H1 (cell line): ENCODE results near the gene DRC7. TPM values are rescaled to one million over a fixed set of nuclear protein-coding genes. Genes with fewer than 3 reads are reported as not detected.

Source experiments
- CBX5 ChIP-seq: fragments of 300-800, 300-1000 bp; sonication (generic); IDR thresholded peaks from 2 replicates; pipeline ENCODE4 v1.7.1; 2016; ENCODE audit warnings: antibody characterized with exemption, low read length, low read depth
- CREB1 ChIP-seq: IDR thresholded peaks from 2 replicates; pipeline ENCODE4 v1.6.1; 2012; ENCODE audit warnings: inconsistent platforms
- JUND ChIP-seq: IDR thresholded peaks from 2 replicates; pipeline ENCODE4 v1.6.1; 2011; ENCODE audit warnings: mild to moderate bottlenecking, improper control_type of control experiment, low read length
- RNF2 ChIP-seq: fragments of 200-900, 300-1000 bp; sonication (generic); IDR thresholded peaks from 2 replicates; pipeline ENCODE4 v1.7.1; 2016; ENCODE audit warnings: borderline replicate concordance, low read depth, mild to moderate bottlenecking, antibody characterized with exemption, low read length; ENCODE audit not compliant: poor library complexity, severe bottlenecking; ENCODE audit errors: missing control alignments
- SIN3A ChIP-seq, 2 experiments: IDR thresholded peaks in 1 of 2; conservative IDR thresholded peaks in 1 of 2; 2 replicates each; pipeline ENCODE4 v1.6.1; 2011 to 2012; ENCODE audit warnings: low read length in 2 of 2, improper control_type of control experiment in 1 of 2, low read depth in 1 of 2, mild to moderate bottlenecking in 1 of 2
- TEAD4 ChIP-seq: IDR thresholded peaks from 2 replicates; pipeline ENCODE4 v1.6.1; 2012; ENCODE audit warnings: low read depth, low read length, inconsistent platforms, mixed read lengths
- polyA plus RNA-seq, 7 experiments: library from polyadenylated mRNA; depleted of rRNA in 3 of 7; stranded (reverse) in 5 of 7; unstranded in 2 of 7; fragments of >200 nt in 5 of 7; fragments of 200-250 nt in 2 of 7; gene quantifications; 1 replicate in 5 of 7; 2 replicates in 1 of 7; 4 replicates in 1 of 7; pipeline versions ENCODE4 v1.2.1 to v1.2.3, GENCODE V29; 2011 to 2013; ENCODE audit warnings: missing spikeins in 2 of 7, mixed read lengths in 2 of 7
- total RNA-seq: library from RNA; stranded (reverse); fragmentation: NEBNext Ultra II Directional; extraction: Animal tissue kit (Norgen Biotek cat#: 25700); gene quantifications from 2 replicates; pipeline ENCODE4 v1.2.1, GENCODE V29; 2021
- TF ChIP-seq, protein P1 (sequence below): fragments of 300-600 bp; sonication (generic); IDR thresholded peaks from 2 replicates; pipeline ENCODE4 v1.7.1; 2012; ENCODE audit warnings: low read length, moderate library complexity, mild to moderate bottlenecking, inconsistent platforms; ENCODE audit not compliant: insufficient replicate concordance

The DRC7 gene
- total and polyA plus RNA-seq, 2 of the 8 experiments (the other 6 are each of a cell fraction or from before 2014, with no cell fraction given), result 0.14 TPM; not detected in 1

DNA sequence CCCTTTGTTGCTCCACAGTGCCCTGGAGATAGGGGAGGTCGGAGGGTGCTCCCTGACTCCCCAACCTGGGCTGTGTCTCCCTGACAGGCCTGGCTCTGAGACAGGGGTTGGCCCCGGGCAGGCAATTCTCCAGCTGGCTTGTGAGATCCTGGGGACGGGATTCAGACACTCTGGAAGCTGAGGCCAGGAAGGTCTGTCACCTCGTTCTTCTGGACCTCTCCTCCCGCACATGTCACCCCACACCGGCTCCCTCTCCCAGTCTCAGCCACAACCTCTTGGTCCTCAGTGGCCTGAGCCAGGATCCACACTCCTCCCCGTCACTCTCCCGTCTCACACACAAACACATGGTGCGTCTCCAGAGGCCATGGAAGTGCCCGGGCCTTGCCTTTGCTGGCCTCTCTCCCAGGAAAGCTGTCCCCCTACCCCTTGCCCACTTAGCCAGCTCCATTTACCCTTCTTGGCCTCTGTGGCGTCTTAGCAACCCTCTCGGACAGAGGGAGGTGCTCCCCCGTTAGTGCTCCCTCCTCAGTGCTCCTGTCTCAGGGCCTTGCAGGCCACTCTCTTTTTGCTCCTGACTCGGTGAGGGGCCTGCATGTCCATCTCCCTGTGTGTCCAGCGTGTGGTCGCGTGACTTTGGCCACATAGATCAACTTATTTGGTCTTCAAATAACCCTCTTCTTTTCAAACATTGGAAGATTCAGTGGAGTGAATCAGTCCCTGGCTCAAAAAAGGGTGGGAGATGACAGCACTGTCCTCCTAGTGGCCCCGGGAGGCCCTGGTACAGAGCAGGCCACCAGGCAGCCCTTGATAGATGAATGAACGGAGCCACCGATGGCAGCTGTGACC is 25.8 kb upstream of the DRC7 start (continued):
- TF ChIP-seq, protein P1, sequence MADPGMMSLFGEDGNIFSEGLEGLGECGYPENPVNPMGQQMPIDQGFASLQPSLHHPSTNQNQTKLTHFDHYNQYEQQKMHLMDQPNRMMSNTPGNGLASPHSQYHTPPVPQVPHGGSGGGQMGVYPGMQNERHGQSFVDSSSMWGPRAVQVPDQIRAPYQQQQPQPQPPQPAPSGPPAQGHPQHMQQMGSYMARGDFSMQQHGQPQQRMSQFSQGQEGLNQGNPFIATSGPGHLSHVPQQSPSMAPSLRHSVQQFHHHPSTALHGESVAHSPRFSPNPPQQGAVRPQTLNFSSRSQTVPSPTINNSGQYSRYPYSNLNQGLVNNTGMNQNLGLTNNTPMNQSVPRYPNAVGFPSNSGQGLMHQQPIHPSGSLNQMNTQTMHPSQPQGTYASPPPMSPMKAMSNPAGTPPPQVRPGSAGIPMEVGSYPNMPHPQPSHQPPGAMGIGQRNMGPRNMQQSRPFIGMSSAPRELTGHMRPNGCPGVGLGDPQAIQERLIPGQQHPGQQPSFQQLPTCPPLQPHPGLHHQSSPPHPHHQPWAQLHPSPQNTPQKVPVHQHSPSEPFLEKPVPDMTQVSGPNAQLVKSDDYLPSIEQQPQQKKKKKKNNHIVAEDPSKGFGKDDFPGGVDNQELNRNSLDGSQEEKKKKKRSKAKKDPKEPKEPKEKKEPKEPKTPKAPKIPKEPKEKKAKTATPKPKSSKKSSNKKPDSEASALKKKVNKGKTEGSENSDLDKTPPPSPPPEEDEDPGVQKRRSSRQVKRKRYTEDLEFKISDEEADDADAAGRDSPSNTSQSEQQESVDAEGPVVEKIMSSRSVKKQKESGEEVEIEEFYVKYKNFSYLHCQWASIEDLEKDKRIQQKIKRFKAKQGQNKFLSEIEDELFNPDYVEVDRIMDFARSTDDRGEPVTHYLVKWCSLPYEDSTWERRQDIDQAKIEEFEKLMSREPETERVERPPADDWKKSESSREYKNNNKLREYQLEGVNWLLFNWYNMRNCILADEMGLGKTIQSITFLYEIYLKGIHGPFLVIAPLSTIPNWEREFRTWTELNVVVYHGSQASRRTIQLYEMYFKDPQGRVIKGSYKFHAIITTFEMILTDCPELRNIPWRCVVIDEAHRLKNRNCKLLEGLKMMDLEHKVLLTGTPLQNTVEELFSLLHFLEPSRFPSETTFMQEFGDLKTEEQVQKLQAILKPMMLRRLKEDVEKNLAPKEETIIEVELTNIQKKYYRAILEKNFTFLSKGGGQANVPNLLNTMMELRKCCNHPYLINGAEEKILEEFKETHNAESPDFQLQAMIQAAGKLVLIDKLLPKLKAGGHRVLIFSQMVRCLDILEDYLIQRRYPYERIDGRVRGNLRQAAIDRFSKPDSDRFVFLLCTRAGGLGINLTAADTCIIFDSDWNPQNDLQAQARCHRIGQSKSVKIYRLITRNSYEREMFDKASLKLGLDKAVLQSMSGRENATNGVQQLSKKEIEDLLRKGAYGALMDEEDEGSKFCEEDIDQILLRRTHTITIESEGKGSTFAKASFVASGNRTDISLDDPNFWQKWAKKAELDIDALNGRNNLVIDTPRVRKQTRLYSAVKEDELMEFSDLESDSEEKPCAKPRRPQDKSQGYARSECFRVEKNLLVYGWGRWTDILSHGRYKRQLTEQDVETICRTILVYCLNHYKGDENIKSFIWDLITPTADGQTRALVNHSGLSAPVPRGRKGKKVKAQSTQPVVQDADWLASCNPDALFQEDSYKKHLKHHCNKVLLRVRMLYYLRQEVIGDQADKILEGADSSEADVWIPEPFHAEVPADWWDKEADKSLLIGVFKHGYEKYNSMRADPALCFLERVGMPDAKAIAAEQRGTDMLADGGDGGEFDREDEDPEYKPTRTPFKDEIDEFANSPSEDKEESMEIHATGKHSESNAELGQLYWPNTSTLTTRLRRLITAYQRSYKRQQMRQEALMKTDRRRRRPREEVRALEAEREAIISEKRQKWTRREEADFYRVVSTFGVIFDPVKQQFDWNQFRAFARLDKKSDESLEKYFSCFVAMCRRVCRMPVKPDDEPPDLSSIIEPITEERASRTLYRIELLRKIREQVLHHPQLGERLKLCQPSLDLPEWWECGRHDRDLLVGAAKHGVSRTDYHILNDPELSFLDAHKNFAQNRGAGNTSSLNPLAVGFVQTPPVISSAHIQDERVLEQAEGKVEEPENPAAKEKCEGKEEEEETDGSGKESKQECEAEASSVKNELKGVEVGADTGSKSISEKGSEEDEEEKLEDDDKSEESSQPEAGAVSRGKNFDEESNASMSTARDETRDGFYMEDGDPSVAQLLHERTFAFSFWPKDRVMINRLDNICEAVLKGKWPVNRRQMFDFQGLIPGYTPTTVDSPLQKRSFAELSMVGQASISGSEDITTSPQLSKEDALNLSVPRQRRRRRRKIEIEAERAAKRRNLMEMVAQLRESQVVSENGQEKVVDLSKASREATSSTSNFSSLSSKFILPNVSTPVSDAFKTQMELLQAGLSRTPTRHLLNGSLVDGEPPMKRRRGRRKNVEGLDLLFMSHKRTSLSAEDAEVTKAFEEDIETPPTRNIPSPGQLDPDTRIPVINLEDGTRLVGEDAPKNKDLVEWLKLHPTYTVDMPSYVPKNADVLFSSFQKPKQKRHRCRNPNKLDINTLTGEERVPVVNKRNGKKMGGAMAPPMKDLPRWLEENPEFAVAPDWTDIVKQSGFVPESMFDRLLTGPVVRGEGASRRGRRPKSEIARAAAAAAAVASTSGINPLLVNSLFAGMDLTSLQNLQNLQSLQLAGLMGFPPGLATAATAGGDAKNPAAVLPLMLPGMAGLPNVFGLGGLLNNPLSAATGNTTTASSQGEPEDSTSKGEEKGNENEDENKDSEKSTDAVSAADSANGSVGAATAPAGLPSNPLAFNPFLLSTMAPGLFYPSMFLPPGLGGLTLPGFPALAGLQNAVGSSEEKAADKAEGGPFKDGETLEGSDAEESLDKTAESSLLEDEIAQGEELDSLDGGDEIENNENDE, result no peak
- no peak for TF ChIP-seq RNF2
- no peak for TF ChIP-seq JUND
- TF ChIP-seq CREB1, result no peak
- TF ChIP-seq CBX5, result no peak
- TF ChIP-seq TEAD4, result no peak
- no peak for TF ChIP-seq SIN3A (conservative IDR thresholded peaks at IDR 0.05 in 1 of 2, IDR thresholded peaks at IDR 0.05 in 1 of 2; ENCODE audit: low read depth in 1 of 2, low read length in 2 of 2)
- TF ChIP-seq, all 59 proteins: peak for 0
